OCI-LY3 (cell line): ENCODE data around the gene HPCAL1.

Experiments used
- H2AFZ ChIP-seq: fragments of 200-600, 300-600 bp; shearing (Covaris generic); 2 replicates; pipeline ENCODE4 v1.6.0; 2014; ENCODE audit warnings: antibody characterized with exemption, low read depth, low read length
- H3K27ac ChIP-seq: fragments of 200-600, 300-600 bp; sonication (generic); 2 replicates; pipeline ENCODE4 v1.5.1; 2014; ENCODE audit warnings: mild to moderate bottlenecking, low read length, moderate library complexity, mixed read lengths
- H3K27me3 ChIP-seq: fragments of 200-600, 300-600 bp; sonication (generic); 2 replicates; pipeline ENCODE4 v1.6.1; 2014; ENCODE audit warnings: low read depth, low read length, mixed read lengths
- H3K36me3 ChIP-seq: fragments of 200-600, 300-600 bp; sonication (generic); replicated peaks from 2 replicates; pipeline ENCODE3; 2014; ENCODE audit warnings: low read depth, low read length, mixed read lengths
- H3K4me1 ChIP-seq: fragments of 300-600, 200-600 bp; sonication (generic); 2 replicates; pipeline ENCODE4 v1.6.1; 2014; ENCODE audit warnings: low read length, mixed read lengths
- H3K4me2 ChIP-seq: fragments of 200-600, 300-600 bp; sonication (generic); 2 replicates; pipeline ENCODE4 v1.6.1; 2014; ENCODE audit warnings: low read length, mixed read lengths
- H3K4me3 ChIP-seq: fragments of 300-600, 200-600 bp; sonication (generic); 2 replicates; pipeline ENCODE4 v1.5.1; 2014; ENCODE audit warnings: antibody characterized with exemption, mild to moderate bottlenecking, low read length, moderate library complexity
- H3K79me2 ChIP-seq: fragments of 300-600, 200-600 bp; shearing (Covaris generic); 2 replicates; pipeline ENCODE4 v1.6.1; 2014; ENCODE audit warnings: mild to moderate bottlenecking, low read length, mixed read lengths
- H3K9ac ChIP-seq: fragments of 300-600, 200-600 bp; shearing (Covaris generic); 2 replicates; pipeline ENCODE4 v1.6.0; 2014; ENCODE audit warnings: mild to moderate bottlenecking, low read length, moderate library complexity
- H3K9me3 ChIP-seq: fragments of 200-600, 300-600 bp; shearing (Covaris generic); 2 replicates; pipeline ENCODE4 v1.6.1; 2014; ENCODE audit warnings: low read length, mixed read lengths; ENCODE audit not compliant: insufficient read depth
- H4K20me1 ChIP-seq: fragments of 200-600, 300-600 bp; sonication (generic); 2 replicates; pipeline ENCODE4 v1.6.1; 2016; ENCODE audit warnings: low read length, mixed read lengths; ENCODE audit not compliant: insufficient read depth
- EZH2phosphoT487 ChIP-seq: fragments of 200-600 bp; shearing (Covaris generic); IDR thresholded peaks from 2 replicates; pipeline ENCODE4 v1.6.1; 2018; ENCODE audit warnings: antibody characterized with exemption, mixed run types, low read depth
- TF ChIP-seq, protein P1 (sequence below): fragments of 200-600, 300-600 bp; sonication (generic); IDR thresholded peaks from 2 replicates; pipeline ENCODE4 v1.5.1; 2014; ENCODE audit warnings: antibody characterized with exemption, low read length, low read depth

HPCAL1 gene

DNA sequence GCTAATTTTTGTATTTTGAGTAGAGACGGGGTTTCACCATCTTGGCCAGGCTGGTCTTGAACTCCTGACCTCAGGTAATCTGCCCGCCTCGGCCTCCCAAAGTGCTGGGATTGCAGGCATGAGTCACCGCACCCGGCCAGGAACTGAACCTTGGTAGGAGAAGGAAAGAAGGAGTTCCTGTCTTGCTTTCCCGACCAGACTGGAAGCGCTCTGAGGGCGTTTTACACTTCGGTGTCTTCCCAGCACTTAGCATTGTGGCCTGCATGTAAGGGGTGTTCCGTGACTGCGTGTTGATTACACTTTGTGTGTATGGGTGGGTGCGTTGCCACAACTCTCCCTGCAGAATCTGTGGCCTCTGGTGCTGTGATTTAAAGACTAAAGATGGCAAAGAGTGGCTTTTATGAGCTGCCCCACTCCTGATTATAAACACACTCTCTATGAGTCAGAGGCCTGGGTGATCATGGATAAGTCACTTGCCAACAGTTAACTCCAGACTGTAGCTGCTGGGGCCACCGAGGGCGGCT, 99.4 kb downstream of the HPCAL1 start:
- H3K27me3 ChIP-seq = no peaks in the 10 kb centered on the region
- H3K4me2 ChIP-seq = no peak overlapping the region
- H2AFZ ChIP-seq = no peak overlapping the region
- H3K79me2 ChIP-seq = no peaks in the 10 kb centered on the region
- no peak overlapping the region for H3K9ac ChIP-seq
- H3K9me3 ChIP-seq = no peaks in the 10 kb centered on the region
- no peak overlapping the region for H3K4me3 ChIP-seq
- H3K4me1 ChIP-seq = peaks cover 4% of the 10 kb centered on the region; the same call in 1 of the 2 replicates
- no peaks in the 10 kb centered on the region for H3K36me3 ChIP-seq
- TF ChIP-seq EZH2phosphoT487 = no peak
- TF ChIP-seq, protein P1, sequence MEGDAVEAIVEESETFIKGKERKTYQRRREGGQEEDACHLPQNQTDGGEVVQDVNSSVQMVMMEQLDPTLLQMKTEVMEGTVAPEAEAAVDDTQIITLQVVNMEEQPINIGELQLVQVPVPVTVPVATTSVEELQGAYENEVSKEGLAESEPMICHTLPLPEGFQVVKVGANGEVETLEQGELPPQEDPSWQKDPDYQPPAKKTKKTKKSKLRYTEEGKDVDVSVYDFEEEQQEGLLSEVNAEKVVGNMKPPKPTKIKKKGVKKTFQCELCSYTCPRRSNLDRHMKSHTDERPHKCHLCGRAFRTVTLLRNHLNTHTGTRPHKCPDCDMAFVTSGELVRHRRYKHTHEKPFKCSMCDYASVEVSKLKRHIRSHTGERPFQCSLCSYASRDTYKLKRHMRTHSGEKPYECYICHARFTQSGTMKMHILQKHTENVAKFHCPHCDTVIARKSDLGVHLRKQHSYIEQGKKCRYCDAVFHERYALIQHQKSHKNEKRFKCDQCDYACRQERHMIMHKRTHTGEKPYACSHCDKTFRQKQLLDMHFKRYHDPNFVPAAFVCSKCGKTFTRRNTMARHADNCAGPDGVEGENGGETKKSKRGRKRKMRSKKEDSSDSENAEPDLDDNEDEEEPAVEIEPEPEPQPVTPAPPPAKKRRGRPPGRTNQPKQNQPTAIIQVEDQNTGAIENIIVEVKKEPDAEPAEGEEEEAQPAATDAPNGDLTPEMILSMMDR = no peak
- H4K20me1 ChIP-seq = no peaks in the 10 kb centered on the region
- no peak overlapping the region for H3K27ac ChIP-seq

DNA sequence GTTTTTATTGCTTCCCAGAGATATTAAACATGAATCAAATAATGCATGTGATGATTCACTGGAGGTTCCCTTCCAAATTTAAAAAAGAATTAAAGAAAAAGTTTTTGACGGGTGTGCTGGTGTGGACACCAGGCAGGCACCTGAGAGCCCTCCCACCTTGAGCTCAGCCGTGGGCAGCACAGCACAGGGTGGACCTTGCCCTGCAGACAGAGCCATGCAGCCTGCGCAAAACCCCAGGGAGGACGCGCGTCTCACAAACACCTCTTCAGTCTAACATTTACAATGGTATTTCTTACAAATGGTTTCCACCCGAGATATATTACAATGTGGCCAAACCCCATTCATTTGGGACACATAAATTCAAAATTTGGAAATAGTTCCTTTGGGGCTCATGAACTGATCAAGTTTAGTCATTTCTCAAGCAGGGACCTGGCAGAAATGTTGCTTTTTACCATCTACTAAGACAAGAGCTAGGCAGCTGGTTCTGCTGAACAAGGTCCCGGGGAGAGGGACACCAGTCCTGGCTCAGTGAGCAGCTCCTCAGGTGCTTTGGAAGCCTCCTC, 100.0 kb downstream of the HPCAL1 start:
- Histone ChIP-seq H3K4me1 (peaks cover 10% of the 10 kb centered on the region), H3K27ac (no peak overlapping the region), H3K27me3 (no peaks in the 10 kb centered on the region), H2AFZ (no peak overlapping the region), H4K20me1 (no peaks in the 10 kb centered on the region), H3K79me2 (no peaks in the 10 kb centered on the region), H3K9me3 (no peaks in the 10 kb centered on the region), H3K9ac (no peak overlapping the region), H3K36me3 (no peaks in the 10 kb centered on the region), H3K4me2 (no peak overlapping the region), H3K4me3 (no peak overlapping the region)
- TF ChIP-seq, protein P1 = no peak
- no peak for TF ChIP-seq EZH2phosphoT487

DNA sequence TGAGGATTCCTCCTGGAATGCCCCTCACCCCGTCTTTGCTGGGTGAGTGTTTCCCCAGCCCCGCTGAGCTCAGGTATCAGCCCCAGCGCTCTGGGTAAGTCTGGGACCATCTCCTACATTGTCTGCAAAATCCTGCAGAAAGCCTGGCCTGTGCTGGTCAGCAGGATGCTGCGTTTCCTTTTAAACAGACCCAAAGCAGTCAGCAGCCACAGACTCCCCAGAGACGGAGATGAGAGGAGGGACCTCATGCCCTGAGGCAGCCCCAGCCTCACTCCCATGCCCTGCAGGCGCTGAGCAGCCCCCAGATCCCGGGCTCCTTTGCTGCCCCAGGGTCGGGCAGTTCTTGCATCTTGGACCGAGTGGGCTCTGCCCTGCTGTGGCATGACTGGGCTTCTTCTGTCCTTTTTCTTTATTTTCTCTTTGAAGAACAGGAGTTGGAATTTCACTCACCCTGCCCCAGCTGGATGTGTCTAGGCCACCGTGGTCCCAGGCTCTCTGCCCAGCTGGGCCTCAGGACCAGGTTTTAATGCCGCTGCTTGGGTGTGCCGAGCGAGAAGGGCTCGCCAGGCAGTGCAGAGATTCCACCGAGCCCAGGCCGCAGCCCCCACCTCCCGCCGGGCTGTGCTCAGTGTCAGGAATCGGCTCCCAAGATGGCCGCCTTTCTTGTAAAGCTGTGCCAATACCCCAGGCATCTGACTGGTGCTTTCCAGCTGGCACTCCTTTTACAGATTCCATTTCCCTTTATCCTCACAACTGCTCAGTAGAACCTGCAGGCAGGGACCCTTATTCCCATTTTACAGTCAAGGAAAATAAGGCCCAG, 101.8 kb downstream of the HPCAL1 start:
- Histone ChIP-seq H3K9ac (no peak overlapping the region), H3K79me2 (no peaks in the 10 kb centered on the region), H2AFZ (no peak overlapping the region), H3K4me3 (no peak overlapping the region), H3K9me3 (no peaks in the 10 kb centered on the region), H3K4me2 (no peak overlapping the region), H3K4me1 (peaks cover 28% of the 10 kb centered on the region), H3K27ac (no peak overlapping the region), H4K20me1 (no peaks in the 10 kb centered on the region), H3K36me3 (no peaks in the 10 kb centered on the region), H3K27me3 (no peaks in the 10 kb centered on the region)
- TF ChIP-seq, protein P1 = no peak
- no peak for TF ChIP-seq EZH2phosphoT487

DNA sequence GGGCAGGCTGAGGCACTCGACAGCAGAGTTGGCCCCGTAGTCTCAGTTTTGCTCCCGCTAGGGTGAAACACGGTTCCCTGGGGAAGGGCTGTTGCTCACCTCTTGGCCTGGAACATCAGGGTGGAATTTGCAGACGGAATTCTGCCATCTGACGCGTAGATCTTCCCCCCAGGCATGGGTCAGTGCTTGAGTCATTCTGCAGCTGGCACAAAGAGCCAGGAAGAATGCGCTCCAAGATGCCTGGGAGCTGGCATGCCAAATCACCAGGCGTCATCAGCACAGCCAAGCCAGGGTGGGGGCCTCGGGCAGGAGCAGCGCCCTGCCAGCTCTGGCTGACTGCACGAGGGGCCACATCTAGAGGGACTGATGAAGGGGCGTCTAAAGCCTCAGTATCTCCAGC, 102.7 kb downstream of the HPCAL1 start:
- TF ChIP-seq EZH2phosphoT487 = no peak
- TF ChIP-seq, protein P1 = no peak
- Histone ChIP-seq H3K4me3 (no peak overlapping the region), H3K4me2 (no peak overlapping the region), H3K79me2 (no peaks in the 10 kb centered on the region), H2AFZ (no peak overlapping the region), H3K4me1 (peaks cover 33% of the 10 kb centered on the region), H3K9me3 (no peaks in the 10 kb centered on the region), H3K36me3 (no peaks in the 10 kb centered on the region), H4K20me1 (no peaks in the 10 kb centered on the region), H3K27me3 (no peaks in the 10 kb centered on the region), H3K27ac (no peak overlapping the region), H3K9ac (no peak overlapping the region)
